Ishikawa (cell line): Measurements from ENCODE around the gene NTMT1.

Experiments
- CEBPB ChIP-seq: IDR thresholded peaks from 2 replicates; pipeline ENCODE4 v1.6.1; 2012
- EGR1 ChIP-seq: IDR thresholded peaks from 2 replicates; pipeline ENCODE4 v1.6.1; 2012
- EP300 ChIP-seq: IDR thresholded peaks from 2 replicates; pipeline ENCODE4 v1.6.1; 2012; ENCODE audit warnings: borderline replicate concordance
- MAX ChIP-seq: IDR thresholded peaks from 2 replicates; pipeline ENCODE4 v1.6.1; 2012
- RAD21 ChIP-seq: IDR thresholded peaks from 2 replicates; pipeline ENCODE4 v1.6.1; 2012; ENCODE audit warnings: low read depth
- REST ChIP-seq: IDR thresholded peaks from 2 replicates; pipeline ENCODE4 v1.6.1; 2012; ENCODE audit warnings: low read depth, mild to moderate bottlenecking
- TAF1 ChIP-seq: IDR thresholded peaks from 2 replicates; pipeline ENCODE4 v1.6.1; 2012; ENCODE audit warnings: low read depth, mild to moderate bottlenecking
- TEAD4 ChIP-seq: IDR thresholded peaks from 2 replicates; pipeline ENCODE4 v1.6.1; 2012

GRCh38 chr9:129673602-129674001, 47.6 kb downstream of the NTMT1 start:
- no peak for TF ChIP-seq MAX
- TF ChIP-seq RAD21: no peak
- no peak for TF ChIP-seq REST
- no peak for TF ChIP-seq CEBPB
- no peak for TF ChIP-seq TAF1
- TF ChIP-seq EP300: no peak
- TF ChIP-seq TEAD4: no peak
- no peak for TF ChIP-seq EGR1
